K562 (cell line): ENCODE data around the gene SOS2. TPM values are rescaled to one million over a fixed set of nuclear protein-coding genes. Genes with fewer than 3 reads are reported as not detected.

Experiments
- BMI1 ChIP-seq: fragments of 150-350 bp; IDR thresholded peaks from 2 replicates; pipeline ENCODE4 v1.6.1; 2014; ENCODE audit warnings: low read length
- BRD9 ChIP-seq: fragments of 450-650 bp; IDR thresholded peaks from 2 replicates; pipeline ENCODE4 v1.6.1; 2018; ENCODE audit warnings: low read depth; ENCODE audit not compliant: partially characterized antibody
- CHD1 ChIP-seq: fragments of 200-600 bp; sonication (generic); IDR thresholded peaks from one replicate; pipeline ENCODE4 v1.6.1; 2012; ENCODE audit warnings: mild to moderate bottlenecking, moderate library complexity, low read length, inconsistent platforms
- DMBX1 ChIP-seq: fragments of 250-450 bp; sonication (Bioruptor Pico); IDR thresholded peaks from 2 replicates; pipeline ENCODE4 v1.8.0; 2022; ENCODE audit warnings: inconsistent platforms, mild to moderate bottlenecking, moderate library complexity, borderline replicate concordance
- HIVEP1 ChIP-seq: fragments of 250-450 bp; sonication (Bioruptor Pico); IDR thresholded peaks from 2 replicates; pipeline ENCODE4 v1.4.0; 2020; ENCODE audit warnings: mild to moderate bottlenecking
- MTA2 ChIP-seq: fragments of 450-650 bp; IDR thresholded peaks from 2 replicates; pipeline ENCODE4 v1.6.1; 2016; ENCODE audit warnings: low read depth
- MYNN ChIP-seq, 2 experiments: sonication (generic); formaldehyde crosslinking in 1 of 2; IDR thresholded peaks; 2 replicates each; pipeline versions ENCODE4 v1.5.0 to v1.6.1; 2016 to 2020; ENCODE audit warnings: antibody characterized with exemption in 1 of 2, missing genetic modification reagents in 1 of 2
- SIRT6 ChIP-seq: IDR thresholded peaks from one replicate; pipeline ENCODE4 v1.6.1; 2012; ENCODE audit warnings: low read depth, mild to moderate bottlenecking, control low read depth, inconsistent platforms, low read length, moderate library complexity
- SMARCA5 ChIP-seq: fragments of 450-650 bp; IDR thresholded peaks from 2 replicates; pipeline ENCODE4 v1.6.1; 2016
- ZFP36 ChIP-seq: fragments of 150-350 bp; IDR thresholded peaks from 2 replicates; pipeline ENCODE4 v1.6.1; 2018; ENCODE audit warnings: low read length, low read depth; ENCODE audit not compliant: partially characterized antibody
- ZKSCAN1 ChIP-seq: fragments of 150-350 bp; IDR thresholded peaks from 2 replicates; pipeline ENCODE4 v1.6.1; 2016; ENCODE audit warnings: low read depth, low read length
- ZNF354B ChIP-seq: fragments of 250-450 bp; sonication (Bioruptor Pico); IDR thresholded peaks from 2 replicates; pipeline ENCODE4 v1.4.0; 2020
- ZNF668 ChIP-seq: fragments of 250-450 bp; sonication (Bioruptor Pico); IDR thresholded peaks from 2 replicates; pipeline ENCODE4 v1.8.0; 2022; ENCODE audit warnings: mild to moderate bottlenecking, inconsistent platforms
- polyA plus RNA-seq, 8 experiments: library from polyadenylated mRNA; depleted of rRNA in 4 of 8; stranded (reverse) in 5 of 8; unstranded in 3 of 8; fragments of >200 nt; fragmentation: Nextera tagmentation in 2 of 8; fragmentation: Illumina TruSeq in 1 of 8; extraction: Ambion mirVana in 2 of 8; extraction: Trizol in 1 of 8; gene quantifications; 2 replicates each; pipeline versions ENCODE4 v1.2.1 to v1.2.3, GENCODE V29; 2011 to 2014; ENCODE audit warnings: inconsistent platforms in 1 of 8, missing spikeins in 1 of 8
- total RNA-seq, 7 experiments: library from RNA; depleted of rRNA in 6 of 7; stranded (reverse); fragments of >200 nt in 6 of 7; fragmentation: Illumina TruSeq in 2 of 7; extraction: Trizol in 2 of 7; gene quantifications; 2 replicates each; pipeline versions ENCODE4 v1.2.1 to v1.2.3, GENCODE V29; 2011 to 2021; ENCODE audit warnings: low replicate concordance in 1 of 7

SOS2 gene
- total and polyA plus RNA-seq, 9 of the 15 experiments (the other 6 are each of a cell fraction or from before 2014, with no cell fraction given), result 2.2 to 13.1 (median 10.5) TPM

DNA sequence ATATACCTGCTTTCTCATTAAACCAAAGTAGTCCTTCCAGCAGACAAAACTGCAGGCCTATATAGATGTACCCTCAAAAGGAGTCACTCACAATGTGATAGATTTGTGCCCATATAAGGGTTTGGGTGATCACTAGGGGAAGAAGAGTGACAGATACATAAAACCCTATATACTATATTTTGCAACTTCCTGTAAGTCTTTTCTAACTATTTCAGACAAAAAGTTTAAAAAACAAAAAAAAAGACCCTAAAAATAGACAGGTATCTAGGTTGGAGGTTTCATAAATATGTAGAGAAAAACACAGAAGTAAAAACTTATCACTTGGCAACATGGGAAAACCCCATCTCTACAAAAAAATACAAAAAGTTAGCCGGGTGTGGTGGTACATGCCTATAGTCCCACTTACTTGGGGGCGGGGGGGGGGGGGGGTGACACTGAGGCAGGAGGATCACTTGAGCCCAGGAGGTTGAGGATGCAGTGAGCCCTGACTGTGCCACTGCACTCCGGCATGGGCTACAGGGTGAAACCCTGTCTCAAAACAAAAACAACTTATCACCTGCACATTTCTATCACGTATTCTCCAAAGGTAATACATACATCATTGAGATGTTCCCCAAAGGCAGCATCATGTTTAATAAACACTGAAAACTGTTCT lies 117.9 kb downstream of the SOS2 start (continued):
- TF ChIP-seq CHD1 (no peak), ZKSCAN1 (no peak), BRD9 (no peak), BMI1 (no peak), ZNF668 (no peak), ZNF354B (CRISPR knock-in tag) (no peak), HIVEP1 (CRISPR knock-in tag) (no peak), ZFP36 (no peak), SIRT6 (no peak), DMBX1 (CRISPR knock-in tag) (no peak), SMARCA5 (no peak), MYNN (IDR thresholded peaks at IDR 0.05) (no peak), MYNN (CRISPR knock-in tag; IDR thresholded peaks at IDR 0.05) (no peak), MTA2 (no peak)
